Mesothelial cell of epicardium (in vitro differentiated cells): ENCODE measurements around the gene SRPRB. TPM values are rescaled to one million over a fixed set of nuclear protein-coding genes. Genes with fewer than 3 reads are reported as not detected.

Experiments
- DNase-seq, 2 experiments: peaks; one replicate each; pipeline ENCODE4 v3.0.0; 2021; ENCODE audit warnings: low spot score in 2 of 2; ENCODE audit not compliant: unreplicated experiment in 2 of 2
- H3K27ac Mint-ChIP-seq: 2 replicates; pipeline ENCODE4 v1.8.0; 2021; ENCODE audit warnings: mixed read lengths
- H3K27me3 Mint-ChIP-seq: 2 replicates; pipeline ENCODE4 v1.8.0; 2021; ENCODE audit warnings: low read depth, mixed read lengths
- H3K36me3 Mint-ChIP-seq: 2 replicates; pipeline ENCODE4 v1.8.0; 2021; ENCODE audit warnings: mixed read lengths
- H3K4me1 Mint-ChIP-seq: 2 replicates; pipeline ENCODE4 v1.8.0; 2021; ENCODE audit warnings: mixed read lengths
- H3K4me3 Mint-ChIP-seq: 2 replicates; pipeline ENCODE4 v1.8.0; 2021; ENCODE audit warnings: mild to moderate bottlenecking, moderate library complexity, mixed read lengths
- H3K9me3 Mint-ChIP-seq: 2 replicates; pipeline ENCODE4 v1.8.0; 2021; ENCODE audit warnings: mixed read lengths
- CTCF ChIP-seq: fragments of 200-600 bp; sonication (generic); IDR thresholded peaks from one replicate; pipeline ENCODE4 v1.5.0; 2021; ENCODE audit warnings: antibody characterized with exemption; ENCODE audit not compliant: unreplicated experiment
- total RNA-seq: library from RNA; stranded (reverse); gene quantifications from 3 replicates; pipeline ENCODE4 v1.2.1, GENCODE V29; 2021

The SRPRB gene
- total RNA-seq, 1 donor from 2014 or later: 42.5 TPM

- TF ChIP-seq CTCF: no peak
- no peak overlapping the region for H3K27ac Mint-ChIP-seq
- H3K9me3 Mint-ChIP-seq: no peaks in the 10 kb centered on the region
- H3K27me3 Mint-ChIP-seq: no peaks in the 10 kb centered on the region
- DNase-seq: no peak
- no peak overlapping the region for H3K4me3 Mint-ChIP-seq
- H3K36me3 Mint-ChIP-seq: no peaks in the 10 kb centered on the region
- H3K4me1 Mint-ChIP-seq: no peaks in the 10 kb centered on the region
These were observed 27.7 kb downstream of the SRPRB start for GRCh38 chr3:133833267-133833666.

- H3K4me3 Mint-ChIP-seq: no peak overlapping the region
- no peak overlapping the region for H3K27ac Mint-ChIP-seq
- H3K36me3 Mint-ChIP-seq: no peaks in the 10 kb centered on the region
- no peaks in the 10 kb centered on the region for H3K9me3 Mint-ChIP-seq
- TF ChIP-seq CTCF: no peak
- H3K4me1 Mint-ChIP-seq: no peaks in the 10 kb centered on the region
- no peaks in the 10 kb centered on the region for H3K27me3 Mint-ChIP-seq
- DNase-seq: no peak
These were observed 28.4 kb downstream of the SRPRB start for GRCh38 chr3:133833880-133834620.

- no peak for DNase-seq
- no peaks in the 10 kb centered on the region for H3K9me3 Mint-ChIP-seq
- H3K4me1 Mint-ChIP-seq: no peaks in the 10 kb centered on the region
- H3K36me3 Mint-ChIP-seq: no peaks in the 10 kb centered on the region
- H3K4me3 Mint-ChIP-seq: no peak overlapping the region
- TF ChIP-seq CTCF: no peak
- no peak overlapping the region for H3K27ac Mint-ChIP-seq
- no peaks in the 10 kb centered on the region for H3K27me3 Mint-ChIP-seq
These were observed 29.2 kb downstream of the SRPRB start for GRCh38 chr3:133834621-133835417.

GRCh38 chr3:133835418-133835743, 29.8 kb downstream of the SRPRB start:
- no peak overlapping the region for H3K4me3 Mint-ChIP-seq
- no peak for TF ChIP-seq CTCF
- no peaks in the 10 kb centered on the region for H3K36me3 Mint-ChIP-seq
- no peak for DNase-seq
- no peaks in the 10 kb centered on the region for H3K27me3 Mint-ChIP-seq
- no peaks in the 10 kb centered on the region for H3K4me1 Mint-ChIP-seq
- H3K27ac Mint-ChIP-seq: no peak overlapping the region
- no peaks in the 10 kb centered on the region for H3K9me3 Mint-ChIP-seq

GRCh38 chr3:133835961-133836360, 30.3 kb downstream of the SRPRB start:
- H3K9me3 Mint-ChIP-seq: no peaks in the 10 kb centered on the region
- no peaks in the 10 kb centered on the region for H3K27me3 Mint-ChIP-seq
- H3K27ac Mint-ChIP-seq: no peak overlapping the region
- no peak for DNase-seq
- no peaks in the 10 kb centered on the region for H3K36me3 Mint-ChIP-seq
- no peaks in the 10 kb centered on the region for H3K4me1 Mint-ChIP-seq
- H3K4me3 Mint-ChIP-seq: no peak overlapping the region
- TF ChIP-seq CTCF: no peak
